Prostate gland (tissue), 2 donors: ENCODE data around the gene ZNF674. TPM values are rescaled to one million over a fixed set of nuclear protein-coding genes. Genes with fewer than 3 reads are reported as not detected.

Experiments used
- DNase-seq: peaks from one replicate; pipeline ENCODE4 v3.0.0-alpha.2; 2019; ENCODE audit warnings: low spot score
- H3K27ac ChIP-seq, 2 donors: fragments of 200-600 bp; sonication (generic); 2 replicates each; pipeline ENCODE4 v1.5.1; 2017 to 2019
- H3K27me3 ChIP-seq: fragments of 200-600 bp; sonication (generic); replicated peaks from 2 replicates; pipeline ENCODE4 v1.5.1; 2019; ENCODE audit not compliant: insufficient read depth
- H3K36me3 ChIP-seq, 2 donors: fragments of 200-600 bp; sonication (generic); 1 replicate in 1 of 2; 2 replicates in 1 of 2; pipeline versions ENCODE4 v1.5.1 to v1.8.1; 2017 to 2019
- H3K4me1 ChIP-seq: fragments of 200-600 bp; sonication (generic); replicated peaks from 2 replicates; pipeline ENCODE4 v1.5.1; 2019
- H3K4me3 ChIP-seq, 2 donors: fragments of 200-600 bp; sonication (generic); 2 replicates each; pipeline ENCODE4 v1.5.1; 2017 to 2019
- H3K9me3 ChIP-seq: fragments of 200-600 bp; sonication (generic); 2 replicates; pipeline ENCODE4 v1.5.1; 2017
- POLR2A ChIP-seq: fragments of 450-650 bp; IDR thresholded peaks from one replicate; pipeline ENCODE4 v1.6.1; 2016; ENCODE audit warnings: antibody characterized with exemption, mild to moderate bottlenecking
- POLR2AphosphoS5 ChIP-seq: sonication (generic); formaldehyde crosslinking; IDR thresholded peaks from one replicate; pipeline ENCODE4 v1.6.1; 2017; ENCODE audit warnings: antibody characterized with exemption
- WGBS: methylation state at CpG from one replicate; pipeline ENCODE4 v1.1.5; 2018; 5-methylcytosine and 5-hydroxymethylcytosine counted together
- intact Hi-C: fragments of 100-400 bp; cut with DNase I; formaldehyde crosslinking; loops from one replicate; pipeline ENCODE4 v1.14.2; 2022
- total RNA-seq, 2 donors: library from RNA; depleted of rRNA; stranded (reverse); fragments of >200 nt; gene quantifications; one replicate each; pipeline ENCODE4 v1.1.0, GENCODE V29; 2016
- TF ChIP-seq, protein P1 (sequence below), 4 experiments: fragments of 200-600 bp in 2 of 4; fragments of 450-650 bp in 2 of 4; sonication (generic) in 2 of 4; IDR thresholded peaks; 1 replicate in 3 of 4; 2 replicates in 1 of 4; pipeline ENCODE4 v1.5.1; 2016 to 2019; ENCODE audit warnings: antibody characterized with exemption in 4 of 4, mild to moderate bottlenecking in 2 of 4, moderate library complexity in 2 of 4

ZNF674 gene
- total RNA-seq, 2 donors from 2014 or later: 4.9 to 8.1 TPM

DNA sequence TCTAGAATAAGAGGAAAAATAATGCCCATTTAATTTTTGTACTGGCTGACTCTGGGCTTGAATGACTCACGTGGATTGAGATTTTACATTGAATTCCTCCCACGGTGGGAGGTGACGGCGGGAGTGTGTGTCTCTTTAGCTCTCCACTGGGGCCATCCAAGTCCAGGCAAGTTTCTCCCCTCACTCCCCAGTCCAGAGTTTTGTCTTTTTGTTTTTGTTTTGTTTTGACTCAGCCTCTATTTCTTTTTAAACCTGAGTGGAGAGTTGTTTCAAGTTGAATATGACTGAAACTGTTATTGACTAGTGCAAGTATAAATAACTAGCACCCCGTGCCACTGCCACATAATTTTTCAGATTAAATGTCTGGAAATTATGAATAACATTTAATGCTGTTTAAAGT lies 41.9 kb upstream of the ZNF674 start:
- Histone ChIP-seq H3K36me3 (no peaks in the 10 kb centered on the region), H3K4me3 (no peak overlapping the region), H3K27ac (no peak overlapping the region), H3K4me1 (no peaks in the 10 kb centered on the region), H3K9me3 (no peaks in the 10 kb centered on the region), H3K27me3 (no peaks in the 10 kb centered on the region)
- TF ChIP-seq POLR2A: no peak
- TF ChIP-seq, protein P1, sequence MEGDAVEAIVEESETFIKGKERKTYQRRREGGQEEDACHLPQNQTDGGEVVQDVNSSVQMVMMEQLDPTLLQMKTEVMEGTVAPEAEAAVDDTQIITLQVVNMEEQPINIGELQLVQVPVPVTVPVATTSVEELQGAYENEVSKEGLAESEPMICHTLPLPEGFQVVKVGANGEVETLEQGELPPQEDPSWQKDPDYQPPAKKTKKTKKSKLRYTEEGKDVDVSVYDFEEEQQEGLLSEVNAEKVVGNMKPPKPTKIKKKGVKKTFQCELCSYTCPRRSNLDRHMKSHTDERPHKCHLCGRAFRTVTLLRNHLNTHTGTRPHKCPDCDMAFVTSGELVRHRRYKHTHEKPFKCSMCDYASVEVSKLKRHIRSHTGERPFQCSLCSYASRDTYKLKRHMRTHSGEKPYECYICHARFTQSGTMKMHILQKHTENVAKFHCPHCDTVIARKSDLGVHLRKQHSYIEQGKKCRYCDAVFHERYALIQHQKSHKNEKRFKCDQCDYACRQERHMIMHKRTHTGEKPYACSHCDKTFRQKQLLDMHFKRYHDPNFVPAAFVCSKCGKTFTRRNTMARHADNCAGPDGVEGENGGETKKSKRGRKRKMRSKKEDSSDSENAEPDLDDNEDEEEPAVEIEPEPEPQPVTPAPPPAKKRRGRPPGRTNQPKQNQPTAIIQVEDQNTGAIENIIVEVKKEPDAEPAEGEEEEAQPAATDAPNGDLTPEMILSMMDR (IDR thresholded peaks at IDR 0.05): no peak
- no peak for TF ChIP-seq POLR2AphosphoS5
- no peak for DNase-seq
- 37% methylated on average over 5 of the region's 5 CpGs for WGBS
- intact Hi-C loops: no loop called here

DNA sequence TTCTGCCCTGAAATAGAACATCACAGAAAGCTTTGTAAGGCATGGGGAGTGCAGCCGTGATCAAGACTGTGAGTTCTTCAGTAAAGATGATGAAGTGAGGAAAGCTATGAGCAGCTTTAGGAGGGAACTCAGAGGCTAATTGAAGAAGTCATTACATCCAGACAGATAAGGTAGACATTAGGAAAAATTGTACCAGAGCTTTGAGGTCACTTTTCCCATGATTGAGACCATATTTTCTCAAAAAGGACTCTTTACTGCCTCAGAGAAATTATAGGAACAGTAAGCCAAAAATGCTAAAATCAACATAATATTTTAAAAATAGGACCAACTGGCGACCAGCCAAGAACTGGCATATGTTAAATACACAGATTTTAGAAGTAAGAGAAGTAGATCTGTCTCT lies 39.5 kb upstream of the ZNF674 start:
- no peaks in the 10 kb centered on the region for H3K9me3 ChIP-seq
- no peaks in the 10 kb centered on the region for H3K36me3 ChIP-seq
- H3K27ac ChIP-seq: no peak overlapping the region
- H3K27me3 ChIP-seq: no peaks in the 10 kb centered on the region
- no peaks in the 10 kb centered on the region for H3K4me1 ChIP-seq
- no peak for DNase-seq
- TF ChIP-seq, protein P1 (IDR thresholded peaks at IDR 0.05): no peak
- TF ChIP-seq POLR2AphosphoS5 (no peak), POLR2A (no peak)
- H3K4me3 ChIP-seq: no peak overlapping the region
- 56% methylated on average over 2 of the region's 2 CpGs for WGBS
- intact Hi-C loops: no loop called here

DNA sequence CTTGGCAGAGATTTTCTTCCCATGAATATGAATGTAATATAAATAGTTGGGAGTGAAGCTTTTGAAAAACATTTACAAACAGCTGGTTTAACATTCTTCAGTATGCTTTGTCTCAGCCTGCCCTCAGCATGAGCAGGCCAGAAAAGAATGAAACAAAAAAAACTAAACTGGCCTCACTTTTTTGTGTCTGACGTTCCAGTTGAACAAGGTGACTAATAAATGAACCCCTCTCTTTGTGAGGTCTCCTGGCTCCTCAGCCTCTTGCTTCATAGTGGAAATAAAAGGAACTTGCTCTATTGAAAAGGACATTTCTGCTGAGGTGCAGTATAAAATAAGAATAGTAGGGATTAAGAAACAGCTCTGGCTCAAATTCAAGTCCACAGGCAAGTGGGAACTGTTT lies 37.7 kb upstream of the ZNF674 start:
- Histone ChIP-seq H3K36me3 (no peaks in the 10 kb centered on the region), H3K4me3 (no peak overlapping the region), H3K9me3 (no peaks in the 10 kb centered on the region), H3K4me1 (no peaks in the 10 kb centered on the region), H3K27me3 (no peaks in the 10 kb centered on the region), H3K27ac (no peak overlapping the region)
- TF ChIP-seq, protein P1 (IDR thresholded peaks at IDR 0.05): no peak
- peak; percentile 58 for TF ChIP-seq POLR2AphosphoS5
- peak; percentile 4 for DNase-seq
- 5% methylated on average over 1 of the region's 1 CpG for WGBS
- intact Hi-C loops: no loop called here

DNA sequence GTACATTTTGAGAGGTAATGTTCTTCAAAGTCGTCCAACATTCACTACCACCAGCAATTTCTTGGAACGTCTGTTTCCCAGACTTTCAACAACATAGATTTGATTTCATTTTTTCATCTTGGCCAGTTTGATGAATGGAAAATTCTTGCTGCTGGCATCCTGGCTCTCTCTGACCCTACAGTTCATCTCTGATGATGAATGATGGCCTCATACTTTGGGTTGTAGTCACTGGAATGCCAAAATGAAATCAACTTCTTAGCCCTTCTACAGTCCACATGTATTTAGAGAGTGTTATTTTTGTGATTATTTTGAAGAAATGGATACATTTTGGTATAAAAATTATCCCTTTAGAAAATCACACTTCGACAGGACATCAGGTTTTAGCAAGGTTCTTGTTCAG lies 37.1 kb upstream of the ZNF674 start:
- 67% methylated on average over 3 of the region's 3 CpGs for WGBS
- Histone ChIP-seq H3K36me3 (no peaks in the 10 kb centered on the region), H3K27ac (no peak overlapping the region), H3K4me1 (no peaks in the 10 kb centered on the region), H3K4me3 (no peak overlapping the region), H3K9me3 (no peaks in the 10 kb centered on the region), H3K27me3 (no peaks in the 10 kb centered on the region)
- DNase-seq: no peak
- TF ChIP-seq POLR2AphosphoS5 (no peak), POLR2A (no peak)
- TF ChIP-seq, protein P1 (IDR thresholded peaks at IDR 0.05): no peak
- intact Hi-C loops: no loop called here

DNA sequence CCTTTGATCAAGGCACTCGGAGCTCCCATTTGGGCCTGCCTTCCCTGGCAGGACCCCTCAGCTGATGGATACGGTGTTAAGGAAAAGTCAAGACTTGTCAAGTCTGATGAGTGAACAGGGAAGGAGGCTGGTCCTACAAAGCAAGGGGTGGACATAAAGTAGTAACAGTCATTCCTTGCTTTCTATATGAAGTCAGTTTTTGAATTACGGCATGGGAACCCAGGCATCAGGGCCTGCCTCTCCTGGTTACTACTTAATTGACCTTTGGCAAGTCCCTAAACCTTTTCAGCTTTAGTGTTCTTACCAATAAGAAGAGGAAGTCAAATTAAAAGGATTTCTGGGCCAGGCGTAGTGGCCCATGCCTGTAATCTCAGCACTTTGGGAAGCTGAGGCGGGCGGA lies 35.4 kb upstream of the ZNF674 start:
- DNase-seq: no peak
- 93% methylated on average over 6 of the region's 6 CpGs for WGBS
- intact Hi-C loops: no loop called here

More for the DNA sequence above, 35.4 kb upstream of the ZNF674 start:
- TF ChIP-seq, protein P1 (IDR thresholded peaks at IDR 0.05): no peak
- no peak for TF ChIP-seq POLR2AphosphoS5
- TF ChIP-seq POLR2A: no peak
- Histone ChIP-seq H3K9me3 (no peaks in the 10 kb centered on the region), H3K4me3 (no peak overlapping the region), H3K27ac (no peak overlapping the region), H3K36me3 (no peaks in the 10 kb centered on the region), H3K4me1 (no peaks in the 10 kb centered on the region), H3K27me3 (no peaks in the 10 kb centered on the region)
